GM10248 (cell line): ENCODE results near the gene PGAP3.

ENCODE experiments used
- CTCF ChIA-PET: fragments of 300-600 bp; sonication (Branson Sonifier 250); formaldehyde crosslinking; extraction: SDS; loops from one replicate; lab custom pipeline; 2021; ENCODE audit warnings: antibody characterized with exemption; lab: Yijun Ruan, JAX
- POLR2A ChIA-PET: fragments of 350-650 bp; sonication (Branson Sonifier 250); formaldehyde crosslinking; extraction: SDS; loops from one replicate; lab custom pipeline; 2020; ENCODE audit warnings: antibody characterized with exemption; lab: Yijun Ruan, JAX
- DNase-seq: peaks from one replicate; pipeline ENCODE4 v3.0.0; 2012; ENCODE audit errors: extremely low spot score
- TF ChIP-seq, protein P1 (sequence below): IDR thresholded peaks from 2 replicates; pipeline ENCODE4 v1.5.1; 2012; ENCODE audit warnings: mild to moderate bottlenecking, low read depth; ENCODE audit errors: extremely low read depth, missing control alignments, control extremely low read depth

Gene PGAP3

DNA sequence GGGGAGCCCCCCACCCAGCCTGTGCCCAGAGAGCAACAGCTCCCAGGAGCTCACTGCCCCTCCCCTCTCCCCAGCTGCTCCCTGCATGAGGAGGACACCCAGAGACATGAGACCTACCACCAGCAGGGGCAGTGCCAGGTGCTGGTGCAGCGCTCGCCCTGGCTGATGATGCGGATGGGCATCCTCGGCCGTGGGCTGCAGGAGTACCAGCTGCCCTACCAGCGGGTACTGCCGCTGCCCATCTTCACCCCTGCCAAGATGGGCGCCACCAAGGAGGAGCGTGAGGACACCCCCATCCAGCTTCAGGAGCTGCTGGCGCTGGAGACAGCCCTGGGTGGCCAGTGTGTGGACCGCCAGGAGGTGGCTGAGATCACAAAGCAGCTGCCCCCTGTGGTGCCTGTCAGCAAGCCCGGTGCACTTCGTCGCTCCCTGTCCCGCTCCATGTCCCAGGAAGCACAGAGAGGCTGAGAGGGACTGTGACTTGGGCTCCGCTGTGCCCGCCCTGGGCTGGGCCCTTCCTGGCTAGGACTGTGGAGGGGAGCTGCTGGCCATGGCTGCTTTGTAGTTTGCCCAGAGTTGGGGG, 22.1 kb downstream of the PGAP3 start:
- DNase-seq = no peak
- POLR2A ChIA-PET = no interaction called here
- CTCF ChIA-PET = interaction anchor here (1.1 to 21.1 kb wide), 6 partner anchors 12 to 45 kb away, joined by 3 to 180 read pairs (median 12); no protein-coding TSS in a partner anchor

DNA sequence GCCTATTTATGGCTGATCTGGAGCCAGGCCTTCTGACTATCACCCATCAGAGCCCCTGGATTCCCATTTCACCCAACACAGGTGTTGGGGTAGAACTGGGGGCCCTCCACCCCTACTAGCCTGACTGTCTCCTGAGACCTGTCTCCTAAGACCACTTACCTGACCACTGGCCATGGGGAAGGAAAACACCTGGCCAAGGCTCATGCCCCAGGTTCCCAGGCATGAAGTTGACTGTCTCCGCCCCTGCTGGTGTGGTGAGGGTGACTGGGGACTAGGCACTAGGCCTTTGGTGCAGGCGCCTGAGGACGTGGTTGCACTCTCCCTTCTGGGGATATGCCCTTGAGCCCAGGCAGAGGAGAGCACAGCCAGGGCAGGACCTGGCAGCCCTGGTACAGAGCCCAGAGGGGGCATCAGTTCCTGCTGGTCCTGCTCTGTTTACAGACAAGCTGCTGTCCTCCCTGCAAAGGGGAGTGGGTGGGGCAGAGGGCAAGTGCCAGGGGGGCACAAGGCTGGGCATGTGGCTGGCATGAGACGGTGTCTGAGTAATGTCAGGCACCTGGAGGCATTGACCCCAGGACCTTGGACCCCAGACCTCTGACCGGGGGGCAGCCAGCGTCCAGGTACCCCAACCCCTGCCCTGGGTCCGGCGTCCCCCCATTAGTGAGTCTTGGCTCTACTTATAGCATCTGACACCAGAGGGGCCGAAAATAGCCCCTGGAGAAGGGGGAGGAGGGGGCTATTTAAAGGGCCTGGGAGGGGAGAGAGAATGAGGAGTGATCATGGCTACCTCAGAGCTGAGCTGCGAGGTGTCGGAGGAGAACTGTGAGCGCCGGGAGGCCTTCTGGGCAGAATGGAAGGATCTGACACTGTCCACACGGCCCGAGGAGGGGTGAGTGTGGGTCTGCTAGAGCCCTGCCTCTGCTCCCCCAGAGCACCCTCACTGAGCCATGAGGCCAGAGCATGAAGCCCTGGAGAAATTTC, 23.0 kb downstream of the PGAP3 start, which contains the start of gene TCAP:
TSS of gene TCAP (plus strand) at position 769 of the 981 bp plus-strand sequence. CDS start at position 780, 11 bp downstream.
- no peak for DNase-seq
- ChIA-PET POLR2A (no interaction called here), CTCF (interaction anchor here (2.5 to 21.1 kb wide), 4 partner anchors 12 to 44 kb away, joined by 11 to 180 read pairs (median 73); no protein-coding TSS in a partner anchor)
- TF ChIP-seq, protein P1, sequence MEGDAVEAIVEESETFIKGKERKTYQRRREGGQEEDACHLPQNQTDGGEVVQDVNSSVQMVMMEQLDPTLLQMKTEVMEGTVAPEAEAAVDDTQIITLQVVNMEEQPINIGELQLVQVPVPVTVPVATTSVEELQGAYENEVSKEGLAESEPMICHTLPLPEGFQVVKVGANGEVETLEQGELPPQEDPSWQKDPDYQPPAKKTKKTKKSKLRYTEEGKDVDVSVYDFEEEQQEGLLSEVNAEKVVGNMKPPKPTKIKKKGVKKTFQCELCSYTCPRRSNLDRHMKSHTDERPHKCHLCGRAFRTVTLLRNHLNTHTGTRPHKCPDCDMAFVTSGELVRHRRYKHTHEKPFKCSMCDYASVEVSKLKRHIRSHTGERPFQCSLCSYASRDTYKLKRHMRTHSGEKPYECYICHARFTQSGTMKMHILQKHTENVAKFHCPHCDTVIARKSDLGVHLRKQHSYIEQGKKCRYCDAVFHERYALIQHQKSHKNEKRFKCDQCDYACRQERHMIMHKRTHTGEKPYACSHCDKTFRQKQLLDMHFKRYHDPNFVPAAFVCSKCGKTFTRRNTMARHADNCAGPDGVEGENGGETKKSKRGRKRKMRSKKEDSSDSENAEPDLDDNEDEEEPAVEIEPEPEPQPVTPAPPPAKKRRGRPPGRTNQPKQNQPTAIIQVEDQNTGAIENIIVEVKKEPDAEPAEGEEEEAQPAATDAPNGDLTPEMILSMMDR = no peak

More for the DNA sequence above, 22.1 kb downstream of the PGAP3 start:
- TF ChIP-seq, protein P1 = no peak

DNA sequence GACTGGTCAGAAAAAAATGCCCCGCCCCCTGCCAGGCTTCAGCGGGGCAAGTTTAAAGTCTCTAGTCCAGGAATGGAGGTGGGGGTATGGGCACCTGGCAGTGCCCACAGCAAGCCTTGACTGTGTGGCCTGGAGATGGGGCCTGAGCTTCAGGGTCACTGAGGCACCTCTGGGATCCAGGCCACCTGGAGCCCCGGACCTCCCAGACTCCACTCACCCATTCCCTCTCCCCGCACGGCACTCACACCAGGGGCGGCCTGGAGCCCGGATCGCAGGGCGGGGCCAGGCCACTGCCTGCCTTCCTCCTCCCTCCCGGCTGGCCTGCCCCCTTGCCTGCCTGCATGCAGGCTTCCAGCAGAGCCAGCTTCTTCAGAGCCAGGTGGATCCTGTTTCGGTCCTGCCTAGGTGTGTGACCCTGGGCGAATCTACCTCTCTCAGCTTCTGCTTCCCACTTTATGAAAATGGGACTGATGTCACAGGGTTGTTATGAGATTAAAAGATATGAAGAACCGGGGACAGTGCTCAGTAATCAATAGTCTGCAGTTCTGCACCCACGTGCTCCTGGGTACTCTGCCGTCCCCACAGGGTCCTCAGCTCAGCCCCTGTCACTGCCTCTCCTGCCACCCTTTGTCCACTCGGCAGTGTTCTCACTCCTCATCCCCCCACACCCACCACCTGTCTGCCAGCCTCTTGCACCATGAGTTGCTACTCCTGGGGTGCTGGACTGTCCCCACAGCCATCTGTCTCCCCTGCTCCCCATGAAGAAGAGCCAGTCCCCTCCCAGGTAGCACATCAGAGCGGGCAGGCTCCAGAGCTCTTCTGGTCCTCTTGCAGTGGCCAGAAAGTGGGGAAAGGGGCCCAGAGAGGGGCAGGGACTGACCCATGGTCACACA, 23.9 kb downstream of the PGAP3 start:
- TF ChIP-seq, protein P1 = no peak
- CTCF ChIA-PET = interaction anchor here (1.2 to 21.1 kb wide), 4 partner anchors 12 to 43 kb away, joined by 3 to 180 read pairs (median 73); no protein-coding TSS in a partner anchor
- DNase-seq = no peak
- POLR2A ChIA-PET = no interaction called here

DNA sequence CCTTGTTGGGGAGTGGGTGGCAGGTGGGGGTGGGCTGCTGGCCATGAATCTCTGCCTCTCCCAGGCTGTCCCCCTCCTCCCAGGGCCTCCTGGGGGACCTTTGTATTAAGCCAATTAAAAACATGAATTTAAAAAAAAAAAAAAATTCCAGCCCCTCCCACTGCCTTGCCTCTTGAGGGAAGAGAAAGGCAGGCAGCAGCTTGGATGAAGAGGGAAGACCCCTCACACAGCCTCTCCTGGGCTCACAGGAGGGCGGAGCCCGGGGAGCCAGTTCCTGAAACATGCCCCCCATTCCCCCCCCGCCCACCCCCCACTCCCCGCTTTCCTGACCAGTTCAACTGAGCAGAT, 24.5 kb downstream of the PGAP3 start:
- no peak for DNase-seq
- ChIA-PET CTCF (interaction anchor here (1.2 to 21.1 kb wide), 3 partner anchors 11 to 42 kb away, joined by 3 to 180 read pairs (median 134); no protein-coding TSS in a partner anchor), POLR2A (no interaction called here)
- TF ChIP-seq, protein P1 = no peak

DNA sequence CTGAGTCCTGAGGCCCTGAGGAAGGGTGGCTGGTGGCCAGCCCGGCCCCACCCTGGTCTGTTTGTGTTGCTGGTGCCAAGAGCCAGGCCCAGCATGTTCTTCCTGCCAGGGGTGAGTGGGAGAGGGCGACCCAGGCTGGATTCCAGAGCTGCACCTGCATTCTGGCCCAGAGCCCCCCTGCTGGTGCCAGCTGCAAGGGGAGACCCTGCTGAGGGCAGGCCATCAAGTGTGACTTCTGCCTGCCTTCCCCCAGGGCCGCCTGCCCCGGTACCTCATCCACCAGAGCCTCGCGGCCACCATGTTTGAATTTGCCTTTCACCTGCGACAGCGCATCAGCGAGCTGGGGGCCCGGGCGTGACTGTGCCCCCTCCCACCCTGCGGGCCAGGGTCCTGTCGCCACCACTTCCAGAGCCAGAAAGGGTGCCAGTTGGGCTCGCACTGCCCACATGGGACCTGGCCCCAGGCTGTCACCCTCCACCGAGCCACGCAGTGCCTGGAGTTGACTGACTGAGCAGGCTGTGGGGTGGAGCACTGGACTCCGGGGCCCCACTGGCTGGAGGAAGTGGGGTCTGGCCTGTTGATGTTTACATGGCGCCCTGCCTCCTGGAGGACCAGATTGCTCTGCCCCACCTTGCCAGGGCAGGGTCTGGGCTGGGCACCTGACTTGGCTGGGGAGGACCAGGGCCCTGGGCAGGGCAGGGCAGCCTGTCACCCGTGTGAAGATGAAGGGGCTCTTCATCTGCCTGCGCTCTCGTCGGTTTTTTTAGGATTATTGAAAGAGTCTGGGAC, 25.1 kb downstream of the PGAP3 start:
- DNase-seq = no peak
- TF ChIP-seq, protein P1 = no peak
- ChIA-PET CTCF (interaction anchor here (1.0 to 21.1 kb wide), 5 partner anchors 8 to 42 kb away, joined by 3 to 180 read pairs (median 3); no protein-coding TSS in a partner anchor), POLR2A (no interaction called here)
